Body of pancreas (tissue), 4 donors: ENCODE measurements around the gene TUBB2A.

Experiments used
- POLR2A ChIP-seq, 3 donors: fragments of 450-650 bp; IDR thresholded peaks; one replicate each; pipeline ENCODE4 v1.6.1; 2016; ENCODE audit warnings: antibody characterized with exemption in 3 of 3, mild to moderate bottlenecking in 2 of 3
- TF ChIP-seq, protein P1 (sequence below), 7 experiments: fragments of 450-650 bp in 4 of 7; fragments of 200-600 bp in 3 of 7; sonication (generic) in 3 of 7; IDR thresholded peaks; one replicate each; pipeline ENCODE4 v1.5.1; 2016 to 2019; ENCODE audit warnings: antibody characterized with exemption in 7 of 7

DNA sequence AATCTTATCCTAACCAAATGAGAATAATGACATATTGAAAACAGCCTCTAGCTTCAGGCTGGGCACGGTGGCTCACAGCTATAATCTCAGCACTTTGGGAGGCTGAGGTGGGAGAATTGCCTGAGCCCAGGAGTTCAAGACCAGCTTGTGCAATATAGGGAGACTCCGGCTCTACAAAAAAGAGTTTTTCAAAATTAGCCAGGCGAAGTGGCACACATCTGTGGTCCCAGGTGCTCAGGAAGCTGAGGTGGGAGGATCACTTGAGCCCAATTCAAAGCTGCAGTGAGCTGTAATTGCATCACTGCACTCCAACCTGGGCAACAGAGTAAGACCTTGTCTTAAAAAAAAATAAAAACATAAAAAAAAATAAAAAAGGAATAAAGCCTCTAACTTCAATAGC is 4.7 kb downstream of the TUBB2A start:
- TF ChIP-seq POLR2A (IDR thresholded peaks at IDR 0.05) = no peak
- TF ChIP-seq, protein P1, sequence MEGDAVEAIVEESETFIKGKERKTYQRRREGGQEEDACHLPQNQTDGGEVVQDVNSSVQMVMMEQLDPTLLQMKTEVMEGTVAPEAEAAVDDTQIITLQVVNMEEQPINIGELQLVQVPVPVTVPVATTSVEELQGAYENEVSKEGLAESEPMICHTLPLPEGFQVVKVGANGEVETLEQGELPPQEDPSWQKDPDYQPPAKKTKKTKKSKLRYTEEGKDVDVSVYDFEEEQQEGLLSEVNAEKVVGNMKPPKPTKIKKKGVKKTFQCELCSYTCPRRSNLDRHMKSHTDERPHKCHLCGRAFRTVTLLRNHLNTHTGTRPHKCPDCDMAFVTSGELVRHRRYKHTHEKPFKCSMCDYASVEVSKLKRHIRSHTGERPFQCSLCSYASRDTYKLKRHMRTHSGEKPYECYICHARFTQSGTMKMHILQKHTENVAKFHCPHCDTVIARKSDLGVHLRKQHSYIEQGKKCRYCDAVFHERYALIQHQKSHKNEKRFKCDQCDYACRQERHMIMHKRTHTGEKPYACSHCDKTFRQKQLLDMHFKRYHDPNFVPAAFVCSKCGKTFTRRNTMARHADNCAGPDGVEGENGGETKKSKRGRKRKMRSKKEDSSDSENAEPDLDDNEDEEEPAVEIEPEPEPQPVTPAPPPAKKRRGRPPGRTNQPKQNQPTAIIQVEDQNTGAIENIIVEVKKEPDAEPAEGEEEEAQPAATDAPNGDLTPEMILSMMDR (IDR thresholded peaks at IDR 0.05) = no peak
